Measurements from ENCODE around the gene MMEL1.

- no peak for TF ChIP-seq EP300 (IDR thresholded peaks at IDR 0.05)
- no peak for TF ChIP-seq POLR2A (IDR thresholded peaks at IDR 0.05; ENCODE audit: low read depth)
- TF ChIP-seq CTCF (IDR thresholded peaks at IDR 0.05) = no peak
- TF ChIP-seq POLR2AphosphoS5 (IDR thresholded peaks at IDR 0.05) = no peak
These were observed 29.8 kb downstream of the MMEL1 start for GRCh38 chr1:2602866-2603520.
